T-cell (primary cell): ENCODE data around the gene INVS. TPM values are rescaled to one million over a fixed set of nuclear protein-coding genes. Genes with fewer than 3 reads are reported as not detected.

Experiments used
- ATAC-seq, 4 experiments: fragments of 200-7000 bp in 3 of 4; fragments of 150-1000 bp in 1 of 4; cut with Tn5 transposase; replicated peaks in 1 of 4; 1 replicate in 3 of 4; 2 replicates in 1 of 4; pipeline ENCODE4 v1.10.0; 2021; ENCODE audit warnings: moderate library complexity in 3 of 4, mild to moderate bottlenecking in 2 of 4, moderate number of reproducible peaks in 1 of 4
- CTCF ChIA-PET, 2 donors: fragments of 300-600 bp; sonication (Branson Sonifier 250); formaldehyde crosslinking; loops; one replicate each; lab custom pipeline; 2022; ENCODE audit warnings: antibody characterized with exemption in 2 of 2; lab: Charles Lee
- POLR2A ChIA-PET, 2 donors: fragments of 300-600 bp; sonication (Branson Sonifier 250); formaldehyde crosslinking; loops; one replicate each; lab custom pipeline; 2022; ENCODE audit warnings: antibody characterized with exemption in 2 of 2; lab: Charles Lee
- DNase-seq, 35 experiments: peaks; one replicate each; pipeline versions ENCODE4 v3.0.0 to v3.0.0-alpha.2; 2013 to 2023
- H3K27ac ChIP-seq: one replicate; pipeline ENCODE4 v1.5.1; 2013; ENCODE audit warnings: low read length
- H3K27me3 ChIP-seq, 2 experiments: replicated peaks in 1 of 2; 1 replicate in 1 of 2; 2 replicates in 1 of 2; pipeline versions ENCODE4 v1.6.1 to v1.7.0; 2013; ENCODE audit warnings: low read length in 1 of 2, mixed read lengths in 1 of 2; ENCODE audit not compliant: control insufficient read depth in 2 of 2, insufficient read depth in 2 of 2; ENCODE audit errors: extremely low read depth in 1 of 2
- H3K36me3 ChIP-seq, 2 donors: 1 replicate in 1 of 2; 2 replicates in 1 of 2; pipeline versions ENCODE4 v1.6.1 to v1.7.0; 2013; ENCODE audit warnings: low read length in 1 of 2; ENCODE audit not compliant: control insufficient read depth in 2 of 2, insufficient read depth in 1 of 2; ENCODE audit errors: extremely low read depth in 1 of 2
- H3K4me1 ChIP-seq, 2 experiments: 1 replicate in 1 of 2; 2 replicates in 1 of 2; pipeline versions ENCODE4 v1.6.1 to v1.7.0; 2013; ENCODE audit warnings: low read length in 2 of 2, mixed read lengths in 1 of 2; ENCODE audit not compliant: insufficient read depth in 2 of 2, control insufficient read depth in 1 of 2; ENCODE audit errors: extremely low read depth in 1 of 2
- H3K4me3 ChIP-seq, 2 donors: 1 replicate in 1 of 2; 2 replicates in 1 of 2; pipeline versions ENCODE4 v1.5.1 to v1.7.0; 2013; ENCODE audit warnings: mild to moderate bottlenecking in 2 of 2, low read length in 1 of 2, moderate library complexity in 1 of 2; ENCODE audit not compliant: control insufficient read depth in 1 of 2; ENCODE audit errors: extremely low read depth in 1 of 2
- H3K9me3 ChIP-seq: 2 replicates; pipeline ENCODE4 v1.7.0; 2013
- H3K27ac Mint-ChIP-seq, 2 donors: one replicate each; pipeline ENCODE4 v1.8.0; 2020 to 2021; ENCODE audit warnings: mild to moderate bottlenecking in 2 of 2, mixed read lengths in 2 of 2
- H3K27me3 Mint-ChIP-seq, 2 donors: one replicate each; pipeline ENCODE4 v1.8.0; 2021 to 2022; ENCODE audit warnings: mixed read lengths in 2 of 2
- H3K36me3 Mint-ChIP-seq: one replicate; pipeline ENCODE4 v1.8.0; 2021; ENCODE audit warnings: mixed read lengths
- H3K4me1 Mint-ChIP-seq, 3 donors: one replicate each; pipeline ENCODE4 v1.8.0; 2020 to 2022; ENCODE audit warnings: mixed read lengths in 3 of 3, mild to moderate bottlenecking in 1 of 3
- H3K4me3 Mint-ChIP-seq, 3 donors: one replicate each; pipeline ENCODE4 v1.8.0; 2020 to 2022; ENCODE audit warnings: mild to moderate bottlenecking in 3 of 3, mixed read lengths in 3 of 3, moderate library complexity in 3 of 3
- H3K9me3 Mint-ChIP-seq, 3 donors: one replicate each; pipeline ENCODE4 v1.8.0; 2020 to 2022; ENCODE audit warnings: mixed read lengths in 3 of 3
- WGBS: methylation state at CpG from one replicate; pipeline ENCODE4 v1.1.5; 2013; ENCODE audit warnings: missing lambda C conversion rate; ENCODE audit not compliant: insufficient coverage; 5-methylcytosine and 5-hydroxymethylcytosine counted together
- total RNA-seq, 35 experiments: library from RNA in 6 of 35; stranded (reverse) in 6 of 35; fragments of 120-200 nt in 1 of 35; gene quantifications; one replicate each; pipeline versions ENCODE4 v1.2.1 to v1.2.4 and lab custom pipeline; 2013 to 2026

INVS gene
- total RNA-seq, 5 donors from 2014 or later (not counting 1 experiment from before 2014, with no cell fraction given), result 15.6 to 21.6 (median 19.0) TPM

DNA sequence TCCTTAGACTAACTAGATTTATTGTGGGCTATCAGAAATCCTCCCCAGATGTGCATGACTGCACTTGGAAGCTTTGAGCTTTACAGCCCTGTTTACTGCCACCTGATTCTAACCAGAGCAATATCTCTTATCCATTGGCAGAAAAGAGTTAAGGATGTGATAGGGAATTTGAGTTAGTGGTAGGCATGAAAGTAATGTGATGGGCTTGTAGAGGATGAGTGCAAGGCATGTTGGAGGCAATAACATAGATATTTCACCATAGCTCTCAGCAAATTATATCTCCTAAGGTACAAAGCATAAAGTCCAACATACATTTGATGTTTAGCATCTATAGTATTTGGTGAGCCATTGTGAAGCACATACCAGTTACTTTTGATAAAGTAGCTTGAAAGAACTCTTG is 103.8 kb downstream of the INVS start:
- Histone ChIP-seq H3K27ac (no peak overlapping the region), H3K9me3 (no peaks in the 10 kb centered on the region), H3K27me3 (no peaks in the 10 kb centered on the region), H3K36me3 (no peaks in the 10 kb centered on the region), H3K4me3 (no peak overlapping the region), H3K4me1 (no peaks in the 10 kb centered on the region)
- Mint-ChIP-seq H3K4me3 (no peak overlapping the region), H3K27ac (no peak overlapping the region), H3K4me1 (no peaks in the 10 kb centered on the region), H3K9me3 (peaks cover 0 to 1% (median 0%) of the 10 kb centered on the region in 3 donors), H3K27me3 (no peaks in the 10 kb centered on the region), H3K36me3 (peaks cover 12% of the 10 kb centered on the region)
- DNase-seq (no peak), ATAC-seq (no peak)
- ChIA-PET CTCF (interaction anchor here in 1 of 2 donors (0.6 kb wide), 1 partner anchor 12 kb away, joined by 4 read pairs; no protein-coding TSS in a partner anchor), POLR2A (interaction anchor here (0.6 kb wide), 4 partner anchors 123 to 217 kb away, joined by 3 to 4 read pairs (median 4); no protein-coding TSS in a partner anchor)

DNA sequence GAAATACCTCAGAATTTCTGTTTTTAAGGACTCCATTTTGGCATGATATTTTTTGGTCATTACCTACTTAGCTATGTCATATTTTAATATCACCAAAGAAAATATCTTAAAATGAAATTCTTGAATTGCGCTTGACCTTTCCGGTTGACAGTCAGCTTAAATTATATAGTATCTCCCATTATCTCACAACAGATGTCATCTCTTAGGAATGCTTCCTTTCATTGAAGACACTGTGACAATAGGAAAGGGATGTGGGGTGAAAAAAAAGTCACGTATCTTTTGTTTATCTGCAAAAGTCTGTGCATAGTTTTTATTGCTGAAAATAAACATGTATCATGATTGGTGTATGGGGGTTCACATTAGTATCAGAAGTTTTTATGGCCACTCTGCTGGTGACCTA is 105.8 kb downstream of the INVS start:
- Mint-ChIP-seq H3K27ac (no peak overlapping the region), H3K9me3 (no peaks in the 10 kb centered on the region), H3K36me3 (peaks cover 4% of the 10 kb centered on the region), H3K4me1 (peaks cover 1 to 9% (median 4%) of the 10 kb centered on the region in 3 donors), H3K4me3 (no peak overlapping the region), H3K27me3 (no peaks in the 10 kb centered on the region)
- H3K4me3 ChIP-seq, result no peak overlapping the region
- ChIA-PET CTCF (interaction anchor here in 1 of 2 donors (1.0 kb wide), 1 partner anchor 14 kb away, joined by 3 read pairs; no protein-coding TSS in a partner anchor), POLR2A (no interaction called here)
- no peaks in the 10 kb centered on the region for H3K4me1 ChIP-seq
- H3K36me3 ChIP-seq, result no peaks in the 10 kb centered on the region
- no peak overlapping the region for H3K27ac ChIP-seq
- no peak for ATAC-seq
- H3K9me3 ChIP-seq, result no peaks in the 10 kb centered on the region
- WGBS, result 88% methylated on average over 1 of the region's 3 CpGs
- no peak for DNase-seq
- no peaks in the 10 kb centered on the region for H3K27me3 ChIP-seq

DNA sequence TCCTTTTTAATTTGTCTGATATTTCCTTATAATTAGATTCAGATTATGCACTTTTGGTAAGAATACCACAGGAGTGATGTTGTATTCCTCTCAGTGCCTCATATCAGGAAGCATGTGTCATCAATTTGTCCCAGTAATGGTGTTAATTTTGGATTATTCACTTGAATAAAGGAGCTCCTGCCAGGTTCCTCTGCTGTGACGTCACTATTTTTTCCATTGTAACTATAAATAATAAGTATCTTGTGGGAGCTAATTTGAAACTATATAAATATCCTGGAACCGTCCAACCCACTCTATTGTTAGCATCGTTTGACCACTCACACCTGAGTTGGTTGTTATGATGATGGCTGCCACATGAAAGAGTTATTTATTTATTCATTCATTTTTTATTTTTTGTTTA is 107.9 kb downstream of the INVS start:
- no peaks in the 10 kb centered on the region for H3K9me3 ChIP-seq
- Mint-ChIP-seq H3K4me3 (no peak overlapping the region), H3K27ac (no peak overlapping the region), H3K4me1 (peaks cover 11 to 15% (median 11%) of the 10 kb centered on the region in 3 donors), H3K36me3 (no peaks in the 10 kb centered on the region), H3K27me3 (no peaks in the 10 kb centered on the region), H3K9me3 (no peaks in the 10 kb centered on the region)
- H3K4me3 ChIP-seq, result no peak overlapping the region
- no peaks in the 10 kb centered on the region for H3K4me1 ChIP-seq
- ATAC-seq, result no peak
- WGBS, result no CpG with 5 or more reads among the region's 3 CpGs
- H3K27me3 ChIP-seq, result no peaks in the 10 kb centered on the region
- H3K36me3 ChIP-seq, result no peaks in the 10 kb centered on the region
- no peak overlapping the region for H3K27ac ChIP-seq
- ChIA-PET CTCF (no interaction called here), POLR2A (no interaction called here)
- no peak for DNase-seq

DNA sequence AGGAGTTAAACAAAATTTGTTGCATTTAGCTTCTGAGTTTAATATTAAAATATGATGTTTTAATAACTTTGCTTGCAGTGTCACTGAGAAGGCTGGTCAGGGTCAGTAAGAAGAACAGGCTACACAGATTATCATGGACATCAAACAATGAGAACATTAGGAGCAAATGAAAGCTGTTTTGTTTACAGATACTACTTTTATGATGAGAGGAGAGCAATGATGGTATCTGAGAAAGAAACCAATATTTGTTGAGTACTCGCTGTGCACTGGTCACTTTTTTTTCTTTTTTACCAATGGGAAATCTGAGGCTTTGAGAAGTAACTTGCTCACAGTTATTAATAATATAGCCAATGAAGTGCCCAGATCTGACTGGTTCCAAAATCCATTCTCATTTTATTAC is 109.6 kb downstream of the INVS start:
- Mint-ChIP-seq H3K27me3 (no peaks in the 10 kb centered on the region), H3K9me3 (no peaks in the 10 kb centered on the region), H3K27ac (no peak overlapping the region), H3K4me3 (peak overlapping the region; percentile 17 to 88 (median 77)), H3K4me1 (peaks cover 11 to 15% (median 11%) of the 10 kb centered on the region in 3 donors), H3K36me3 (no peaks in the 10 kb centered on the region)
- no peaks in the 10 kb centered on the region for H3K27me3 ChIP-seq
- no peaks in the 10 kb centered on the region for H3K9me3 ChIP-seq
- ATAC-seq (no peak), DNase-seq (no peak)
- WGBS, result no CpG with 5 or more reads among the region's 1 CpG
- no peaks in the 10 kb centered on the region for H3K36me3 ChIP-seq
- no peak overlapping the region for H3K4me3 ChIP-seq
- POLR2A ChIA-PET, result interaction anchor here in 1 of 2 donors (0.5 kb wide), 1 partner anchor 11 kb away, joined by 3 read pairs; no protein-coding TSS in a partner anchor
- no peaks in the 10 kb centered on the region for H3K4me1 ChIP-seq
- CTCF ChIA-PET, result no interaction called here
- H3K27ac ChIP-seq, result no peak overlapping the region

DNA sequence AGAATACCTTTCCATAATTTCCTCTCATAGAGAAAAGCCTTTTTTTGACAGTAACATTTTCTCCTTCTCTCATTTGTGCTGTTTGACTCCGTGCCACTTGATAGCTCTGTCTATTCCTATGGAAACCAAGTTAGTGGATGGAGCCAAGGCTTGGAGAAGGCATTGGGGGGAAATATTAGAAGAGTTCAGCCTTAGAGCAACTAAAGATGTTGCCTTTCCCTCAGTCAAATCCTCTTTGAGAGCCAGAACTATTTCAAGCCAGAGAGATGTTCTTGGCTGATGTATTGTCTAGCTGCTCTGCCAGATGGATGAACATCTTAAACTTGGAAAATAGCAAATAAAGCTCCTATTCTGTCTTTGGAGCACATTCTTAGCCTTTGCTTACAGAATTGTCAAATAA is 112.4 kb downstream of the INVS start:
- DNase-seq (no peak), ATAC-seq (no peak)
- no peak overlapping the region for H3K4me3 ChIP-seq
- H3K4me3 Mint-ChIP-seq, result no peak overlapping the region
- WGBS, result no CpG with 5 or more reads among the region's 1 CpG
- H3K9me3 ChIP-seq, result no peaks in the 10 kb centered on the region
- no peaks in the 10 kb centered on the region for H3K27me3 Mint-ChIP-seq
- no peaks in the 10 kb centered on the region for H3K27me3 ChIP-seq
- no peak overlapping the region for H3K27ac Mint-ChIP-seq
- no peak overlapping the region for H3K27ac ChIP-seq
- H3K4me1 ChIP-seq, result no peaks in the 10 kb centered on the region
- peaks cover 11 to 15% (median 11%) of the 10 kb centered on the region in 3 donors for H3K4me1 Mint-ChIP-seq
- CTCF ChIA-PET, result interaction anchor here in 1 of 2 donors (0.5 kb wide), 1 partner anchor 180 kb away, joined by 4 read pairs; no protein-coding TSS in a partner anchor
- H3K36me3 ChIP-seq, result peaks cover 0 to 2% of the 10 kb centered on the region in 2 donors
- POLR2A ChIA-PET, result interaction anchor here in 1 of 2 donors (0.6 kb wide), 1 partner anchor 110 kb away, joined by 3 read pairs; no protein-coding TSS in a partner anchor
- no peaks in the 10 kb centered on the region for H3K36me3 Mint-ChIP-seq
- no peaks in the 10 kb centered on the region for H3K9me3 Mint-ChIP-seq

DNA sequence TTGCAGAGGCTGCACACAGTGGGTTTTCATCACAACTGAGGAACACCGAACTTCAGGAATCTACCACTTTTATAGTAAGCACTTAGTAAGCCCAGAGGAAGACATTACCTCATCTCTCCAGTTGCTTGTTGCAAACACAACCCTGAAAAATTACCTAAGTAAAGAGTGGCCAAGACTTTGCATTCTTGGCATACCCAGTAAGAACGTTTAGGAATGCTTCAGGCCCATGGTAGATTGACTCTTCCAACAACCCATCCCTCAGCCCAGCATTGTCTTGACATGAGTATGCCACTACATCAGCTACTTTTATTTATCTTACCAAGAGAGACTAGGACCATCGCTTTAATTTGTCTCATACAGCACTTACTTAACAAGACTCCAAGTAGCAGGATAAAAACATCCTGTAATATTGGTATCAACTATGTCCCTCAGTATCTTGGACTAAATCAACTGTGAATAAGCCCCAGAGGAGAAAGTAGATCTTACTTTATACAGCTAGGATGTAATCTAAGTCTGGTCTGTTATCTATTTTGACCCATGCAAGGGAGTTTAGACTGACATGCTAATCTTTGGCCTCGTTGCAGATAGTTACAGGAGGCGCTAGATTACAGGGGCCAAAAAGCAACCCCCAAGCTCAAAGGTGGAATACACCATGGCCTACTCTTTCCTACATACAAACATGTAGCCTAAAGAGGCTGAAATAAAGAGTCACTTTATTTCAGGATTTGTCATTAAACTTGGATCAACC is 114.9 kb downstream of the INVS start:
- no peaks in the 10 kb centered on the region for H3K27me3 ChIP-seq
- peaks cover 8 to 11% (median 10%) of the 10 kb centered on the region in 3 donors for H3K4me1 Mint-ChIP-seq
- H3K9me3 Mint-ChIP-seq, result no peaks in the 10 kb centered on the region
- DNase-seq (no peak), ATAC-seq (no peak)
- peaks cover 0 to 2% of the 10 kb centered on the region in 2 donors for H3K36me3 ChIP-seq
- ChIA-PET CTCF (no interaction called here), POLR2A (no interaction called here)
- H3K36me3 Mint-ChIP-seq, result no peaks in the 10 kb centered on the region
- no peaks in the 10 kb centered on the region for H3K27me3 Mint-ChIP-seq
- H3K4me3 Mint-ChIP-seq, result no peak overlapping the region
- H3K9me3 ChIP-seq, result no peaks in the 10 kb centered on the region
- no peak overlapping the region for H3K27ac Mint-ChIP-seq
- no peak overlapping the region for H3K4me3 ChIP-seq
- no peak overlapping the region for H3K27ac ChIP-seq
- no peaks in the 10 kb centered on the region for H3K4me1 ChIP-seq
- WGBS, result 96% methylated on average over 4 of the region's 5 CpGs
